Colonic mucosa (tissue), 4 donors: ENCODE data around the gene SYPL2. TPM values are rescaled to one million over a fixed set of nuclear protein-coding genes. Genes with fewer than 3 reads are reported as not detected.
A peak's percentile ranks its signal among the peaks of the same experiment; 100 is the strongest.

ENCODE experiments used
- DNase-seq: peaks from one replicate; pipeline ENCODE4 v3.0.0-alpha.2; 2020
- H3K27ac ChIP-seq: fragments of 200-600 bp; one replicate; pipeline ENCODE4 v1.8.0; 2021
- H3K27me3 ChIP-seq: fragments of 200-600 bp; one replicate; pipeline ENCODE4 v1.8.0; 2021
- H3K36me3 ChIP-seq: fragments of 200-600 bp; one replicate; pipeline ENCODE4 v1.8.0; 2021
- H3K4me1 ChIP-seq: fragments of 200-600 bp; one replicate; pipeline ENCODE4 v1.8.0; 2021; ENCODE audit warnings: mild to moderate bottlenecking
- H3K4me3 ChIP-seq: fragments of 200-600 bp; one replicate; pipeline ENCODE4 v1.8.0; 2021
- H3K9ac ChIP-seq, 2 donors: one replicate each; pipeline ENCODE4 v1.7.0; 2013; ENCODE audit warnings: control low read depth in 2 of 2, low read depth in 2 of 2, low read length in 2 of 2
- H3K9me3 ChIP-seq: fragments of 200-600 bp; one replicate; pipeline ENCODE4 v1.8.0; 2021
- CTCF ChIP-seq: fragments of 200-600 bp; IDR thresholded peaks from one replicate; pipeline ENCODE4 v1.8.0; 2022; ENCODE audit warnings: antibody characterized with exemption, mild to moderate bottlenecking
- intact Hi-C: fragments of 100-400 bp; cut with DNase I; formaldehyde crosslinking; loops from one replicate; pipeline ENCODE4 v1.14.1; 2022
- total RNA-seq, 2 donors: library from RNA; stranded (reverse); fragmentation: NEBNext Ultra II Directional in 1 of 2; extraction: Animal tissue kit (Norgen Biotek cat#: 25700) in 1 of 2; gene quantifications; one replicate each; pipeline ENCODE4 v1.2.1, GENCODE V29; 2021
- donor health status: healthy.
- donor health status: DM: no; HTN: no; CAD: no.
- donor health status: DM: no; HTN: no; CAD: no.

SYPL2 gene
- total RNA-seq, 2 donors from 2014 or later, result 0.12 to 0.35 TPM

GRCh38 chr1:109509176-109510134 lies 43.1 kb downstream of the SYPL2 start, which contains the start of gene AMIGO1:
AMIGO1 (minus strand) TSS chr1:109509727; CDS start chr1:109508912, 815 bp downstream.
- H3K27ac ChIP-seq, result no peak within 1 kb of the TSS
- intact Hi-C loops, result no loop called here
- TF ChIP-seq CTCF, result no peak
- H3K9me3 ChIP-seq, result no peaks in the 10 kb centered on the region
- no peaks in the 10 kb centered on the region for H3K27me3 ChIP-seq
- H3K36me3 ChIP-seq, result no peaks in the 10 kb centered on the region
- H3K4me1 ChIP-seq, result no peaks in the 10 kb centered on the region
- peak within 1 kb of the TSS; percentile 73 for H3K4me3 ChIP-seq
- H3K9ac ChIP-seq, result peak within 1 kb of the TSS; percentile 67 to 86
- DNase-seq, result peak; percentile 53

- Histone ChIP-seq H3K9me3 (no peaks in the 10 kb centered on the region), H3K27ac (no peak overlapping the region), H3K4me1 (peaks cover 4% of the 10 kb centered on the region), H3K27me3 (no peaks in the 10 kb centered on the region), H3K36me3 (no peaks in the 10 kb centered on the region), H3K9ac (no peak overlapping the region), H3K4me3 (no peak overlapping the region)
- intact Hi-C loops, result no loop called here
- no peak for TF ChIP-seq CTCF
- no peak for DNase-seq
Observed at GRCh38 chr1:109513110-109513710, 46.9 kb downstream of the SYPL2 start.

- TF ChIP-seq CTCF, result no peak
- peaks cover 4% of the 10 kb centered on the region for H3K4me1 ChIP-seq
- intact Hi-C loops, result no loop called here
Observed at GRCh38 chr1:109514846-109515245, 48.5 kb downstream of the SYPL2 start.

GRCh38 chr1:109516872-109517271 lies 50.5 kb downstream of the SYPL2 start:
- Histone ChIP-seq H3K36me3 (no peaks in the 10 kb centered on the region), H3K9ac (no peak overlapping the region), H3K4me3 (no peak overlapping the region), H3K9me3 (no peaks in the 10 kb centered on the region), H3K27me3 (no peaks in the 10 kb centered on the region), H3K4me1 (peaks cover 4% of the 10 kb centered on the region), H3K27ac (peak overlapping the region; percentile 19)
- intact Hi-C loops, result no loop called here
- peak; percentile 56 for DNase-seq
- TF ChIP-seq CTCF, result no peak

More at GRCh38 chr1:109514846-109515245, 48.5 kb downstream of the SYPL2 start:
- DNase-seq, result no peak
- no peaks in the 10 kb centered on the region for H3K36me3 ChIP-seq
- no peak overlapping the region for H3K4me3 ChIP-seq
- no peaks in the 10 kb centered on the region for H3K27me3 ChIP-seq
- H3K27ac ChIP-seq, result no peak overlapping the region
- H3K9ac ChIP-seq, result no peak overlapping the region
- H3K9me3 ChIP-seq, result no peaks in the 10 kb centered on the region

GRCh38 chr1:109517337-109517736 lies 51.0 kb downstream of the SYPL2 start:
- intact Hi-C loops, result no loop called here
- Histone ChIP-seq H3K9ac (no peak overlapping the region), H3K4me3 (no peak overlapping the region), H3K4me1 (peaks cover 4% of the 10 kb centered on the region), H3K27ac (no peak overlapping the region), H3K36me3 (no peaks in the 10 kb centered on the region), H3K9me3 (no peaks in the 10 kb centered on the region), H3K27me3 (no peaks in the 10 kb centered on the region)
- TF ChIP-seq CTCF, result no peak
- no peak for DNase-seq
